Trophoblast cell (in vitro differentiated cells and primary cell): Measurements from ENCODE around the gene IL32.
A peak's percentile ranks its signal among the peaks of the same experiment; 100 is the strongest.

Source experiments
- DNase-seq, 2 donors: peaks; one replicate each; pipeline ENCODE4 v3.0.0-alpha.2; 2016
- H2AFZ ChIP-seq: 2 replicates; pipeline ENCODE4 v1.6.1; 2013; ENCODE audit warnings: low read length, moderate library complexity, mild to moderate bottlenecking; ENCODE audit not compliant: insufficient read depth, poor library complexity
- H2AK5ac ChIP-seq: 2 replicates; pipeline ENCODE4 v1.6.1; 2013; ENCODE audit warnings: mild to moderate bottlenecking, low read length
- H2BK120ac ChIP-seq: 2 replicates; pipeline ENCODE4 v1.6.1; 2013; ENCODE audit warnings: low read length, mild to moderate bottlenecking, moderate library complexity; ENCODE audit not compliant: insufficient read depth, poor library complexity
- H2BK12ac ChIP-seq: 2 replicates; pipeline ENCODE4 v1.6.1; 2013; ENCODE audit warnings: mild to moderate bottlenecking, low read length, moderate library complexity
- H2BK5ac ChIP-seq: 2 replicates; pipeline ENCODE4 v1.6.1; 2013; ENCODE audit warnings: low read length, low read depth, moderate library complexity, mild to moderate bottlenecking; ENCODE audit not compliant: poor library complexity
- H3K14ac ChIP-seq: 2 replicates; pipeline ENCODE4 v1.6.1; 2013; ENCODE audit warnings: mild to moderate bottlenecking, low read length
- H3K18ac ChIP-seq: 2 replicates; pipeline ENCODE4 v1.6.1; 2013; ENCODE audit warnings: mild to moderate bottlenecking, low read length
- H3K23ac ChIP-seq: 2 replicates; pipeline ENCODE4 v1.6.1; 2013; ENCODE audit warnings: low read length
- H3K27ac ChIP-seq: 2 replicates; pipeline ENCODE4 v1.5.1; 2013; ENCODE audit warnings: low read depth, mild to moderate bottlenecking, inconsistent platforms, low read length, moderate library complexity
- H3K27me3 ChIP-seq: 2 replicates; pipeline ENCODE4 v1.6.1; 2013; ENCODE audit warnings: inconsistent platforms, mild to moderate bottlenecking, low read length, moderate library complexity; ENCODE audit not compliant: insufficient read depth
- H3K36me3 ChIP-seq, 2 experiments: 1 replicate in 1 of 2; 2 replicates in 1 of 2; pipeline ENCODE4 v1.6.1; 2013; ENCODE audit warnings: low read length in 2 of 2, mild to moderate bottlenecking in 2 of 2, moderate library complexity in 1 of 2; ENCODE audit not compliant: insufficient read depth in 2 of 2, control insufficient read depth in 1 of 2
- H3K4ac ChIP-seq: 2 replicates; pipeline ENCODE4 v1.6.1; 2013; ENCODE audit warnings: low read depth, mild to moderate bottlenecking, low read length, moderate library complexity
- H3K4me1 ChIP-seq, 2 experiments: 1 replicate in 1 of 2; 2 replicates in 1 of 2; pipeline ENCODE4 v1.6.1; 2013; ENCODE audit warnings: low read length in 2 of 2, mild to moderate bottlenecking in 2 of 2, moderate library complexity in 1 of 2; ENCODE audit not compliant: insufficient read depth in 2 of 2, control insufficient read depth in 1 of 2
- H3K4me2 ChIP-seq: 2 replicates; pipeline ENCODE4 v1.6.1; 2013; ENCODE audit warnings: inconsistent platforms, mild to moderate bottlenecking, low read length, moderate library complexity
- H3K4me3 ChIP-seq: 2 replicates; pipeline ENCODE4 v1.5.1; 2013; ENCODE audit warnings: mild to moderate bottlenecking, low read depth, low read length, inconsistent platforms
- H3K79me1 ChIP-seq: one replicate; pipeline ENCODE4 v1.6.1; 2013; ENCODE audit warnings: low read length
- H3K79me2 ChIP-seq: 2 replicates; pipeline ENCODE4 v1.6.1; 2013; ENCODE audit warnings: low read length, mild to moderate bottlenecking; ENCODE audit not compliant: control insufficient read depth, insufficient read depth, poor library complexity
- H3K9ac ChIP-seq: 2 replicates; pipeline ENCODE4 v1.6.1; 2013; ENCODE audit warnings: mild to moderate bottlenecking, low read length
- H3K9me3 ChIP-seq: 2 replicates; pipeline ENCODE4 v1.6.1; 2013; ENCODE audit warnings: low read depth, mild to moderate bottlenecking, control low read depth, inconsistent platforms, low read length; ENCODE audit not compliant: insufficient read depth
- H4K12ac ChIP-seq: 2 replicates; pipeline ENCODE4 v1.6.1; 2013; ENCODE audit warnings: low read depth, mild to moderate bottlenecking, low read length, moderate library complexity
- H4K8ac ChIP-seq: 2 replicates; pipeline ENCODE4 v1.6.1; 2013; ENCODE audit warnings: low read depth, mild to moderate bottlenecking, low read length, moderate library complexity
- H4K91ac ChIP-seq: one replicate; pipeline ENCODE4 v1.6.1; 2013; ENCODE audit warnings: low read depth, mild to moderate bottlenecking, low read length, moderate library complexity
- WGBS: extraction: QIAGEN DNeasy Blood & Tissue Kit; methylation state at CpG from one replicate; pipeline ENCODE4 v1.1.7; 2013; ENCODE audit warnings: missing lambda C conversion rate; ENCODE audit not compliant: insufficient read length, insufficient coverage; ENCODE audit errors: extremely low coverage; 5-methylcytosine and 5-hydroxymethylcytosine counted together

Gene IL32

DNA sequence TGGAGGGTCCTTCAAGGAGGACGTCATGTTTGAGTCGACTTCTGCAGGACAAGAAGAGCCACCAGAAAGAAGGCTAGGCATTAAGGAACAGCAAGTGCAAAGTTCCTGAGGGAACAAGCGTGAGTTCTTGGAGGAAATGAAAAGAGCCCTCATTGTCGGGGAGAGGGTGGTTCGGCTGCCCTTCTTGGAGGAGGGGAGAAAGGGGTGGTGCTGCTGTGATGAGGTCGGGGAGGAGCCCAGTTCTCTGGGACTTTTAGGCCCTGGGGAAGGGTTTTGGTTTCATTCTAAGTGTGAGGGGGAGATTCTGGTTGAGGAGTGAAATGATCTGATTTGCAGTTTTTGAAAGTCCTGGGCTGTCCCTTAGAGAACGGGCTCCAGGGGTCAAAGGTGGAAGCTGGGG is 32.8 kb upstream of the IL32 start:
- Histone ChIP-seq H3K36me3 (no peaks in the 10 kb centered on the region), H2AK5ac (no peak overlapping the region), H3K27me3 (peaks cover 10% of the 10 kb centered on the region), H2BK12ac (no peak overlapping the region), H3K18ac (no peak overlapping the region), H3K4me1 (peaks cover 10 to 11% of the 10 kb centered on the region in 2 experiments), H4K8ac (no peak overlapping the region), H2AFZ (no peak overlapping the region), H3K79me1 (no peaks in the 10 kb centered on the region), H4K12ac (no peak overlapping the region), H3K27ac (no peak overlapping the region), H2BK120ac (no peak overlapping the region), H3K14ac (no peak overlapping the region), H2BK5ac (no peak overlapping the region), H4K91ac (no peak overlapping the region), H3K23ac (no peak overlapping the region), H3K79me2 (no peaks in the 10 kb centered on the region), H3K4ac (no peak overlapping the region), H3K4me3 (no peak overlapping the region), H3K9ac (no peak overlapping the region), H3K4me2 (no peak overlapping the region), H3K9me3 (no peaks in the 10 kb centered on the region)
- DNase-seq = no peak
- WGBS = no CpG with 5 or more reads among the region's 7 CpGs

DNA sequence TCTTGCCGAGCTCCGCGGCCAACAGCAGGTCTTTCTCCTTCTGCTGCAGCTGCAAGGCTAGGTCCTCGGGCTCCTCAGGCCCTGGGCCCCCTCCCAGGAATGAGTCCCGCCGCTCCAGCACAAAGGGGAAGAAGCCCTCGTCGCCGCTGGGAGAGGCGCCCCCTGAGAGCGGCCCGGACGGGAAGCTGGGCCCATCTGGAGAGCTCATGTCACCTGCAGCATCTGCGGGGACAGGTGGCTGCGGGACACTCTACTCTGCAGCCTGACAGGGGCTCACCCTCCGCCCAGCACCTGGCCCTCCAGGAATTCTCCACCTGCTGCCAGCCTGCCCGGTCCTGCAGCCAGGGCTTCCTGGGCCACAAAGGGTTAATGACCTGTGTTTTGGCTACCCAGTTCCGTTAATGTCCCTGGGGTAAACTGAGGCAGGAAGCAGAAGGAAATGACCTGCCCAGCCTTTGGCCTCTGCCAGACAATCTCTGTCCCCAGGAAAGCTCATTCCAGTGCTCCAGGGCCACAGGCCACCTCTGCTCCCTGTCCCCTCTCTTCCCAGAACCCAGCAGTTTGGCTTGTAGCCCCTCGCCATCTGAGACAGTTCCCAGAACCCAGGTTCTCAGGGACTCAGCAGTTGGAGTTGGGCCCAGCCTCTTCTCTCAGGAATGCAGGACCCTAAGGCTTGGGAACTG is 30.0 kb upstream of the IL32 start:
- H3K9ac ChIP-seq = no peak overlapping the region
- H2AFZ ChIP-seq = no peak overlapping the region
- no peak overlapping the region for H4K8ac ChIP-seq
- H4K12ac ChIP-seq = no peak overlapping the region
- no peak overlapping the region for H3K18ac ChIP-seq
- no peak overlapping the region for H2BK12ac ChIP-seq
- no peak overlapping the region for H2BK5ac ChIP-seq
- H3K4me2 ChIP-seq = no peak overlapping the region
- H2AK5ac ChIP-seq = no peak overlapping the region
- no peak overlapping the region for H2BK120ac ChIP-seq
- no peak overlapping the region for H3K23ac ChIP-seq
- WGBS = no CpG with 5 or more reads among the region's 19 CpGs
- H4K91ac ChIP-seq = no peak overlapping the region
- H3K14ac ChIP-seq = no peak overlapping the region
- no peaks in the 10 kb centered on the region for H3K36me3 ChIP-seq
- H3K27me3 ChIP-seq = peaks cover 10% of the 10 kb centered on the region
- H3K79me2 ChIP-seq = no peaks in the 10 kb centered on the region
- no peak overlapping the region for H3K27ac ChIP-seq
- H3K4me3 ChIP-seq = no peak overlapping the region
- H3K4me1 ChIP-seq = peaks cover 5 to 7% of the 10 kb centered on the region in 2 experiments
- no peaks in the 10 kb centered on the region for H3K9me3 ChIP-seq
- H3K79me1 ChIP-seq = peaks cover 1% of the 10 kb centered on the region
- no peak for DNase-seq
- no peak overlapping the region for H3K4ac ChIP-seq

- Histone ChIP-seq H3K36me3 (no peaks in the 10 kb centered on the region), H2AK5ac (no peak overlapping the region), H3K9me3 (no peaks in the 10 kb centered on the region), H3K4me1 (peaks cover 5 to 7% of the 10 kb centered on the region in 2 experiments), H3K4me3 (peak overlapping the region; percentile 26), H3K14ac (peak overlapping the region; percentile 25), H3K4me2 (peak overlapping the region; percentile 51), H4K8ac (no peak overlapping the region), H3K27me3 (peaks cover 10% of the 10 kb centered on the region), H3K79me2 (no peaks in the 10 kb centered on the region), H3K9ac (no peak overlapping the region), H3K18ac (no peak overlapping the region), H2BK5ac (no peak overlapping the region), H2BK12ac (no peak overlapping the region), H2BK120ac (no peak overlapping the region), H3K79me1 (peaks cover 1% of the 10 kb centered on the region), H4K12ac (peak overlapping the region; percentile 28), H4K91ac (no peak overlapping the region), H3K4ac (no peak overlapping the region), H3K27ac (no peak overlapping the region), H3K23ac (no peak overlapping the region), H2AFZ (no peak overlapping the region)
- no peak for DNase-seq
- no CpG with 5 or more reads among the region's 40 CpGs for WGBS
These were observed 29.3 kb upstream of the IL32 start for GRCh38 chr16:3035972-3036725.

DNA sequence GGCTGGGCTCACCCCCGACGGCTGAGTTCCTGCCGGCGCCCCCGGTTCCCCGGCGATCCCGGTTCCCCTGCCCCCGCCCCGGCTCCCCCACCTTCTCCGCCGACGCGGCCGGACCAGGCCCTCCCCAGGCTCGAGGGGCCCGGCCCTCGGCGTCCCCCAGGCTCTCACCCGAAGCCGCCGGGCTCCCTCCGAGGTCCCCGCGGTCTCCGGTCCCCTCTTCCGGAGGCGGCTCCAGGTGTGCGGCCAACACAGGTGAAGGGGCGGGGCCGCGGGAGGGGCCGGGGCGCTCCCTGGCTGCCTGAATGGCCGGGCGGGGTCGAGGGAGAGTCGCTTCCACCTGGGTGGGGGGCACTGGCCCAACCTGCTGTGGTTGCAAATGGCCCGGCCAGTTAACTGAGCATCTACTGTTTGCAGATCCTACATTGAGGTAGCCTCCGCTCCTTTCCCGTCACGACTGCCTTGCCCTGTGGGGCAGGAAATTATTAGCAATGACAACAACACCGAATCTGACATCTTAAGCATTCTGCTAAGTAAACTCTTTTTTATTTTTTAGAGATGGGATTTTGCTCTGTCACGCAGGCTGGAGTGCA is 28.6 kb upstream of the IL32 start, which contains the start of gene BICDL2:
TSS of gene BICDL2 (minus strand) at position 219 of the 590 bp plus-strand sequence. CDS start 1,448 bp downstream, outside the sequence.
- no peak within 1 kb of the TSS for H3K18ac ChIP-seq
- H2BK5ac ChIP-seq = no peak within 1 kb of the TSS
- no peak within 1 kb of the TSS for H2AK5ac ChIP-seq
- no peak for DNase-seq
- H4K91ac ChIP-seq = no peak within 1 kb of the TSS
- no peak within 1 kb of the TSS for H3K4ac ChIP-seq
- no peaks in the 10 kb centered on the region for H3K36me3 ChIP-seq
- no peak within 1 kb of the TSS for H3K27ac ChIP-seq
- H3K9ac ChIP-seq = no peak within 1 kb of the TSS
- H4K8ac ChIP-seq = no peak within 1 kb of the TSS
- no peak within 1 kb of the TSS for H2BK12ac ChIP-seq
- H3K4me2 ChIP-seq = peak within 1 kb of the TSS; percentile 51
- H3K23ac ChIP-seq = no peak within 1 kb of the TSS
- peaks cover 3 to 5% of the 10 kb centered on the region in 2 experiments for H3K4me1 ChIP-seq
- H2BK120ac ChIP-seq = no peak within 1 kb of the TSS
- H3K27me3 ChIP-seq = peaks cover 10% of the 10 kb centered on the region
- peak within 1 kb of the TSS; percentile 26 for H3K4me3 ChIP-seq
- no CpG with 5 or more reads among the region's 44 CpGs for WGBS
- H2AFZ ChIP-seq = no peak within 1 kb of the TSS
- no peaks in the 10 kb centered on the region for H3K9me3 ChIP-seq
- peak within 1 kb of the TSS; percentile 28 for H4K12ac ChIP-seq
- peak within 1 kb of the TSS; percentile 25 for H3K14ac ChIP-seq
- H3K79me1 ChIP-seq = peaks cover 1% of the 10 kb centered on the region
- H3K79me2 ChIP-seq = no peaks in the 10 kb centered on the region
